HG02840 (cell line): ENCODE measurements around the gene RBSN.
A peak's percentile ranks its signal among the peaks of the same experiment; 100 is the strongest.

ENCODE experiments used
- ATAC-seq: cut with Tn5 transposase; IDR thresholded peaks from one replicate; pipeline ENCODE4 v1.9.1; 2021; ENCODE audit warnings: mild to moderate bottlenecking, moderate library complexity, moderate number of reproducible peaks; ENCODE audit not compliant: unreplicated experiment, low FRiP score

RBSN gene

GRCh38 chr3:15063656-15064286, 35.2 kb downstream of the RBSN start:
- no peak for ATAC-seq

GRCh38 chr3:15063238-15063637, 35.7 kb downstream of the RBSN start:
- ATAC-seq = no peak

DNA sequence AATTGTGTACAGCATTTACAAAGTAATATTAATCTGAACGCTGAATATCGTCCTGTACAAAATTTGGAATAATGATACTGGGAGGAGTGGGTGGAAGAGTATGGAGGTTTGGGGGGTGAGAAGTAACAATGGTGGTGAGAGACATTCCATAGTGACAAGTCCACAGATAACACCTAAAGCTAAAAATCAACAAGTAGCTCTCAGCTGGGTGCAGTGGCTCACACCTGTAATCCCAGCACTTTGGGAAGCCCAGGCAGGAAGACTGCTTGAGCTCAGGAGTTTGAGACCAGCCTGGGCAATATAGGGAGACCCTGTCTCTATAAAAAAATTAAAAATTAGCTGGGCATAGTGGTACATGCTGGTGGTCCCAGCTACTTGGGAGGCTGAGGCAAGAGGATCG, 38.9 kb downstream of the RBSN start:
- no peak for ATAC-seq

DNA sequence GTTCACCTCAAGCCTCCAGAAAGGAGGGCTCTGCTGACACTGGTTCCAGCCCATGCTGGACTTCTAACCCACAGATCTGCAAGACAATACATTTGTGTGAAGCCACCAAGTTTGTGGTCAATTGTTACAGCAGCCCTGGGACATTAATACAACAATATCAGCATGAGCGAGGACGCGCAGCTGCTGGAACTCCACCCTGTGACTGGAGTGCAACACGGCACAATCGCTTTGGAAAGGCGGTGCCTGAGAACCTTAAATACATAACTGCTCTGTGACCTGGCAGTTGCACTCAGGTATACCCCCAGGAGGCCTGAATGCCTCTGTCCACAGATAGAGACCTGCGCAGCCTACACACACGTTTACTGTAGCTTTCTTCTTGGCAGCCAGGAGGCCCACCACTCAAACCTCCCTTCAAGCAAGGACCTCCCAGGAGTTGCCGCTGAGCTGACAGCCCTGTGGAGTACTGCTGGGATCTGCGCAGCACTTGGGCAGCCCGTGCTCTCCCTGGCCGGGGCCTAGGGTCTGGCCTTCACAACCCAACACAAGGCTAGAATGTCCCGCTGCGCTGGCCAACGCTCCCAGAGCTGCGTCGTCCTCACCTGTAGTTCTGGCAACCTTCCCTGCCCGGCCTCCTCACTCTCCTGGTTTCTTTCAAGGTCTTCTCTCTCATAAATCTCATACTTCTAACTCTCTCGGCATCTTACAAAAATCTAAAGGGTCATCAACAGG, 42.1 kb downstream of the RBSN start:
- no peak for ATAC-seq

DNA sequence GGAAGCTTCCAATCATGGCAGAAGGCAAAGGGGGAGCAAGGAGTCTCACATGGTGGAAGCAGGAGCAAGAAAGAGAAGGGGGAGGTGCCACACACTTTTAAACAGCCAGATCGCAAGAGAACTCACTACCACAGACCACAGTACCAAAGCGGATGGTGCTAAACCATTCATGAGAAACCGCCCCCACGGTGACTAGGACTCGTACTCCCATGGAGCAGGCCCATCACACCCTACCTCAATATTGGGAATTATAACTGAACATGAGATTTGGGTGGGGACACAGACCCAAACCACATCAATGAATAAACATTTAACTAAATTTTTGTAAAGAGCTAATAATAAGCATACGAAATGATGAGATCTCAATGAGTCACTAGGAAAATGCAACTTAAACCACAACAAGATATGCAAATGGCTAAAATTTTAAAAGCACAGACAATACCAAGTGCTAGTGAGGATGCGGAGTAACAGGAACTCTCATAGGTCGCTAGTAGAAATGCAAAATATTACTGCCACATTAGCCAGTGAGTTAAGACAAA, 43.9 kb downstream of the RBSN start:
- ATAC-seq = peak; percentile 39

GRCh38 chr3:15053541-15053940, 45.4 kb downstream of the RBSN start:
- ATAC-seq = no peak

- ATAC-seq = no peak
These were observed 46.4 kb downstream of the RBSN start for GRCh38 chr3:15052335-15053242.

GRCh38 chr3:15051531-15051930, 47.4 kb downstream of the RBSN start:
- ATAC-seq = peak; percentile 53

- ATAC-seq = peak; percentile 83
These were observed 48.4 kb downstream of the RBSN start for GRCh38 chr3:15050405-15051092.

DNA sequence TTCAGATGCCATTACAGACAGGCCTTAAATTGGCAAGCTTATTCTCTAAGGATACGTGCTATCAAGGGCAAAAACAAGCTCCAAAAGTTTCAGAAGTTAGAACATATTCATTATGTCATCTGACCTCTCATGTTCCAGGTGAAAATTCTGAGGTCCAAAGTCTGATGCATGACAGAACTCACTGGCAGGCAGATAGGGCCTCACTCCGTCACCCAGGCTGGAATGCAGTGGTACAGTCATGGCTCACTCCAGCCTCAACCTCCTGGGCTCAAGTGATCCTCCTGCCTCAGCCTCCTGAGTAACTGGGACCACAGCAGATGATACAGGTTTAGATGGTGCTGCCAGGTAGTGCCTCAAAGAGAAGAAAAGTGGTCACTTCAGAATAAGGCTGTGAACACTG, 49.4 kb downstream of the RBSN start:
- ATAC-seq = no peak

GRCh38 chr3:15045667-15046066, 53.3 kb downstream of the RBSN start:
- ATAC-seq = no peak

DNA sequence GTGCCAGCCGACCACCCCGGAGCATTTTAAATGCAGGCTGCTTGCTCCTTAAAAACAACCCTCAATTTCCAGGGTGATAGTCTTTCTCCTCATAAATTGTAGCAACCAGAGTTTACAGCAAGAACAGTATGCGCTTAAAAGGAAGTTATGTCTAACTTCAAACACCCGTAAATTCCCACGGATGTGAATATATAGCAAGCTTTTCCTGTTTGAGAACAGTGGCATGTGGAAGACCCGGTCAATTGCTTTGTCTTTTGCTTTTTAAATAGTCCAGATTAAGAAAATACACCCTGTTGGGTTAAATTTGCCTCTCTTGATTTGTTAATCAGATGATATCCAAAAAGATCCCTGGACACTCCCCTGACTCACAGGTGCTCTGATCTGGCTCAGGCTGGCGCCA, 54.6 kb downstream of the RBSN start:
- no peak for ATAC-seq

DNA sequence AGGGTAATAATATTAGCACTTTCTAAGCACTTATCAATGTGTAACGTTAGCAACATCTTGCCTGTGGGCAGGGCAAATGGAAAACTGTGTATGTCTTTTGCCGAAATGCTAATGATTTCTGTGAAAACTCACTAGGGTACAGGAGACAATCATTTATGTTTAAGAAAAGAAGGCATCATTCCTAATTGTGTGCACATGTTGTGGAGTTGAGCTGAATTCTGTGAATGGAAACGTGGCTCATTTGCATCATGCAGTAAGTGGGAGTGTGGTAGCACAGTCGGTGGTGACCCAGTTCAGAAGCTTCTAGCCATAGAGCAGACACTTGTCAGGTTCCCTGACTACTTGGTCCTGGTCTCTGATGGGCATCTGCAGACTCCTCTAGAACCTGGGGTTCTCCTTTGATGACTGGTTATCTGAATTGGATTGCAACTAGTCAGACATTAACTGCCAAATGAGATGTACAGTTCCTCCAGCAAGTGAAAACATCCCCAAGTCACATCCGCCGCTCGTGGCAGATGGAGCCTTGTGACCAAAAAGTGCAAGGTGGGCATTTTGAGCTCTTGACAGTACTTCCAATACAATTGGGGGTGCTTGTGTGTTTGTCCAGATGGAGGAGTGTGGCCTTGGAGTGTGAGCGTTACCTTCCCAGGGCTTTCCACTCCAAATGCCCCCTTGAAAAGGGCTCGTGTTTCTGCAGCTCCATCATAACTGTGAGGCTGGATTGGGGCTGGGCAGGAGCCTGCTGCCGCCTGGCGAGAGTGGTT, 55.4 kb downstream of the RBSN start:
- no peak for ATAC-seq

DNA sequence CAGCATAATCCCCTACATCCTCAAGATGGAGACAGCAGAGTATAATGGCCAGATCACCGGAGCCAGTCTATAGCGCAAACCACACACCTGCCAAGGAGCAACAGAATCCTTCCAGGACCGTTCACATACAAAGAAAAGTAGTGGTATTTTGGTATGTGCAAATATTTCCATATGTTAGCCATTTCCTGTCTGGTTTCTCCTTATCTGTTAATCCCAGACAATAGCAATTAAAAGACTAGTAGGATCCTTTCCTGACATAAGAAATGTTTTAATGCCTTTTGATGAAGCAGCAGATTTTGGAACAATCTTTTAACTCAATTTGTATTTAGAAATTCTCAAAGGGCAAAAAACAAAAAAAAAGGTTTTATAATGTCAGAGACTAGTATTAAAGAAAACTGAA, 56.0 kb downstream of the RBSN start:
- ATAC-seq = no peak

- ATAC-seq = no peak
These were observed 57.0 kb downstream of the RBSN start for GRCh38 chr3:15041950-15042349.

- ATAC-seq = no peak
These were observed 58.1 kb downstream of the RBSN start for GRCh38 chr3:15040844-15041243.

GRCh38 chr3:15038306-15038705, 60.6 kb downstream of the RBSN start:
- ATAC-seq = no peak

DNA sequence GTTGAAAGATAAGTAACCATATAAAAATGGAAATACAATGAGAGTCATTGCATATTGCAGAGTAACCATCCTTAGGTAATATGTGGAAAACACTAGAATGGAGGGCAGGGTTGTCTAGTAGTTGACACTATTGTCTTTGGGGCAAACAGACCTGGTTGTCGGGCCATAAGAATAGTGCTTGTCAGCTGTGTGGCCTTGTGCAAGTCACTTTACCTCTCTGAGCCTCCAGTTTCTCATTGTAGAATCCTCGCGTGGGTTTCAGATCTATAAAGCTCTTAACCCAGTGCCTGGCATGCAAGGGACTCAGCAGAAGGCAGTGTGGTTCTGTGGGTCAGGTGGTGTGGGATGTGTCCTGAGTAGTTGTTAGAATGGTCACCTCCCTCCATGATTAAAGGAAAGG, 65.8 kb downstream of the RBSN start:
- no peak for ATAC-seq

DNA sequence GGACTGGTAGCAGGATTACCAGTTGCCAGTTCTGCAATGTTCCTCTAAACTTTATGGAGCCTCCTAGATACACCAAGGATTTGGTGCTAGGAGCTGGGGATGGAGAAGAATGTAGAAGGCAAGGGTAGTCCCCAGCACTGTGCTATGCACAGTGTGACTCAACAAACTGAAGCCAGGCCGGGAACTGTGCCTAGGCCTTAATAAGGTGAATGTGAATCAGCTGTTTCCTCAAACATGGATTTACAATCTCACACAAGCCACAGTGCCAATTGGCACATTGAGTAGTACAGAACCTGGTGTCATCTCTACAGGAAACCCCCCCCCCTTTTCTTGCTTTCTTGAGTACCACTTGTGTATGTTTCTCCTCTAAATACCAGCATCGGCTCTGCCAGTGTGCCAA, 66.3 kb downstream of the RBSN start:
- ATAC-seq = no peak

DNA sequence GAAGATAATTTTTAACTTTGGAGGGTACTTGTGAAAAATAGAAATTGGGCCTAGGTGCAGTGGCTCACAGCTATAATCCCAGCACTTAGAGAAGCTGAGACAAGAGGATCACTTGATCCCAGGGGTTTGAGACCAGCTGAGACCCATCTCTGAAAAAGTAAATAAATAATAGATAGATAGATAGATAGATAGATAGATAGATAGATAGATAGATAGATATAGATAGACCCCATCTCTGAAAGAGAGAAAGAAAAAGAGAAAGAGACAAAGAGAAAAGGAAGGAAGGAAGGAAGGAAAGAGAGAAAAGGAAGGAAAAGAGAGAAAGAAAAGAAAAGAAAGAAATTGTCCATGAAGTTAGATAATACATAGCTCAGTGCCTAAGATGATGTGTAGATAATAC, 69.3 kb downstream of the RBSN start:
- ATAC-seq = no peak
